Measurements from ENCODE around the gene CFAP299.
A peak's percentile ranks its signal among the peaks of the same experiment; 100 is the strongest.
"Not testable (repeated sequence)": the region's sequence is repeated elsewhere in the genome, so short reads cannot be mapped to it uniquely, and the experiment has no call there.

CFAP299 gene

GRCh38 chr4:80731436-80731835 lies 395.9 kb downstream of the CFAP299 start:
- H3K4me1 ChIP-seq (ENCODE audit: insufficient read depth, low read length, severe bottlenecking) = peaks cover 50% of the 10 kb centered on the region
- H3F3A ChIP-seq (ENCODE audit: insufficient read depth, low read length) = no peaks in the 10 kb centered on the region; the same call in 1 of the 2 replicates
- TF ChIP-seq CTCF (IDR thresholded peaks at IDR 0.05; ENCODE audit: low read length) (no peak), EZH2 (IDR thresholded peaks at IDR 0.05; ENCODE audit: borderline replicate concordance, low read length) (no peak)
- H3K27ac ChIP-seq (ENCODE audit: low read depth, low read length, poor library complexity, severe bottlenecking) = peak overlapping the region; percentile 92
- H3K9me3 ChIP-seq (ENCODE audit: low read length) = 0 out of 2 replicates have a peak, but pooled peaks cover 7% of the 10 kb centered on the region
- H3K27me3 ChIP-seq (ENCODE audit: insufficient read depth, low read length) = no peaks in the 10 kb centered on the region
- no peak overlapping the region for H3K4me3 ChIP-seq (ENCODE audit: low read depth, low read length, poor library complexity, severe bottlenecking)
- peak overlapping the region; percentile 16; the same call in 1 of the 2 replicates for H3K4me2 ChIP-seq (ENCODE audit: low read length)
- no peaks in the 10 kb centered on the region for H4K20me1 ChIP-seq (ENCODE audit: insufficient read depth, low read length)
- H2AFZ ChIP-seq (ENCODE audit: low read length) = no peak overlapping the region
- H3K36me3 ChIP-seq (ENCODE audit: insufficient read depth, low read length) = no peaks in the 10 kb centered on the region
- H3K9ac ChIP-seq (ENCODE audit: low read length) = no peak overlapping the region
- no peaks in the 10 kb centered on the region for H3K79me2 ChIP-seq (ENCODE audit: insufficient read depth, low read length)
- no peaks in the 10 kb centered on the region for H3K9me2 ChIP-seq (ENCODE audit: low read depth, low read length)

GRCh38 chr4:80732010-80732409 lies 396.5 kb downstream of the CFAP299 start:
- Histone ChIP-seq H3K9me2 (ENCODE audit: low read depth, low read length) (no peaks in the 10 kb centered on the region), H4K20me1 (ENCODE audit: insufficient read depth, low read length) (no peaks in the 10 kb centered on the region), H3K27ac (ENCODE audit: low read depth, low read length, poor library complexity, severe bottlenecking) (peak overlapping the region; percentile 92), H3K4me1 (ENCODE audit: insufficient read depth, low read length, severe bottlenecking) (peaks cover 44% of the 10 kb centered on the region), H3K27me3 (ENCODE audit: insufficient read depth, low read length) (no peaks in the 10 kb centered on the region), H3F3A (ENCODE audit: insufficient read depth, low read length) (no peaks in the 10 kb centered on the region; the same call in 1 of the 2 replicates), H3K79me2 (ENCODE audit: insufficient read depth, low read length) (no peaks in the 10 kb centered on the region), H3K4me2 (ENCODE audit: low read length) (no peak overlapping the region), H2AFZ (ENCODE audit: low read length) (no peak overlapping the region), H3K9me3 (ENCODE audit: low read length) (0 out of 2 replicates have a peak, but pooled peaks cover 7% of the 10 kb centered on the region), H3K4me3 (ENCODE audit: low read depth, low read length, poor library complexity, severe bottlenecking) (no peak overlapping the region), H3K36me3 (ENCODE audit: insufficient read depth, low read length) (no peaks in the 10 kb centered on the region), H3K9ac (ENCODE audit: low read length) (no peak overlapping the region)
- TF ChIP-seq EZH2 (IDR thresholded peaks at IDR 0.05; ENCODE audit: borderline replicate concordance, low read length) (no peak), CTCF (IDR thresholded peaks at IDR 0.05; ENCODE audit: low read length) (no peak)

- Histone ChIP-seq H3K9me3 (ENCODE audit: low read length) (peaks cover 17% of the 10 kb centered on the region), H3K4me3 (ENCODE audit: low read depth, low read length, poor library complexity, severe bottlenecking) (no peak overlapping the region), H3K9ac (ENCODE audit: low read length) (no peak overlapping the region), H3K4me1 (ENCODE audit: insufficient read depth, low read length, severe bottlenecking) (no peaks in the 10 kb centered on the region), H3K36me3 (ENCODE audit: insufficient read depth, low read length) (peaks cover 4% of the 10 kb centered on the region; the same call in 1 of the 2 replicates), H3K4me2 (ENCODE audit: low read length) (no peak overlapping the region), H3F3A (ENCODE audit: insufficient read depth, low read length) (no peaks in the 10 kb centered on the region), H2AFZ (ENCODE audit: low read length) (no peak overlapping the region), H3K27me3 (ENCODE audit: insufficient read depth, low read length) (no peaks in the 10 kb centered on the region), H3K27ac (ENCODE audit: low read depth, low read length, poor library complexity, severe bottlenecking) (no peak overlapping the region), H3K79me2 (ENCODE audit: insufficient read depth, low read length) (no peaks in the 10 kb centered on the region), H4K20me1 (ENCODE audit: insufficient read depth, low read length) (no peaks in the 10 kb centered on the region), H3K9me2 (ENCODE audit: low read depth, low read length) (no peaks in the 10 kb centered on the region)
- TF ChIP-seq CTCF (IDR thresholded peaks at IDR 0.05; ENCODE audit: low read length) (no peak), EZH2 (IDR thresholded peaks at IDR 0.05; ENCODE audit: borderline replicate concordance, low read length) (no peak)
These were observed 404.8 kb downstream of the CFAP299 start for GRCh38 chr4:80740375-80740774.

- peaks cover 20% of the 10 kb centered on the region for H3K4me1 ChIP-seq (ENCODE audit: insufficient read depth, low read length, severe bottlenecking)
- not testable (repeated sequence) for H3K27ac ChIP-seq (ENCODE audit: low read depth, low read length, poor library complexity, severe bottlenecking); H3K4me3 ChIP-seq (ENCODE audit: low read depth, low read length, poor library complexity, severe bottlenecking); H3K9ac ChIP-seq (ENCODE audit: low read length); H2AFZ ChIP-seq (ENCODE audit: low read length); H3K36me3 ChIP-seq (ENCODE audit: insufficient read depth, low read length); H3K9me2 ChIP-seq (ENCODE audit: low read depth, low read length); H3K79me2 ChIP-seq (ENCODE audit: insufficient read depth, low read length); H3K4me2 ChIP-seq (ENCODE audit: low read length); H4K20me1 ChIP-seq (ENCODE audit: insufficient read depth, low read length); H3K27me3 ChIP-seq (ENCODE audit: insufficient read depth, low read length); H3K9me3 ChIP-seq (ENCODE audit: low read length); H3F3A ChIP-seq (ENCODE audit: insufficient read depth, low read length)
These were observed 414.0 kb downstream of the CFAP299 start for GRCh38 chr4:80749558-80749957.
